ENCODE measurements around the gene SPATC1L. TPM values are rescaled to one million over a fixed set of nuclear protein-coding genes. Genes with fewer than 3 reads are reported as not detected.
A peak's percentile ranks its signal among the peaks of the same experiment; 100 is the strongest.
"Not testable (repeated sequence)": the region's sequence is repeated elsewhere in the genome, so short reads cannot be mapped to it uniquely, and the experiment has no call there.

SPATC1L gene
- polyA plus RNA-seq (2012; ENCODE audit: insufficient read depth, insufficient read length) = 26.8 TPM

DNA sequence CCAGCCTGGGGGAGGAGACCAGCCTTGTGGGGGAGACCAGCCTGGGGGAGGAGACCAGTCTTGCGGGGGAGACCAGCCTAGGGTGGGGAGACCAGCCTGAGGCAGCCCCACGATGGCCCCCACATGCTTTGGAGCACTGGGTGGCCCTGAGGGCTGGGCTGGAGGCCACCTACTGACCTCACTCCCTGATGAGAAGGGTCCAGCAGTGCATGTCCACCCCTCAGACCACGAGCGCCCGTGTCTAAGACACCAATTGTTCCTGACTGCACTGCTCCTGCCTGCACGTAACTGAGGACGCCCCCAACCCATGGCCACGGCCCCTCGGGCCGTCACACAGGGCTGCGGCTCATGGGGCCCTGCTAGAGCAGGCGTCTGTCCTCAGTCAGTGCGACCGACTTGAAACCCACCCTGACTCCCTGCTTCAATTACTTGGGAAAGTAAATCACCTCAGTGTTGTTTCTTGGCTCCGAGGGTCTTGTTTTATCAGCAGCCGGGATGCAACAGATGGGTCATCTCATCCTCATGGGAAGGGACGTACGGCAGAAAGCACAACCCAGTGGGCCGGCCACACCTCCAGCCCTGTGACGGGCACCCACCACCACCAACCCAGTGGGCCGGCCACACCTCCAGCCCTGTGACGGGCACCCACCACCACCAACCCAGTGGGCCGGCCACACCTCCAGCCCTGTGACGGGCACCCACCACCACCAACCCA lies at the start of gene SPATC1L:
TSS of gene SPATC1L (minus strand) at position 550 of the 715 bp plus-strand sequence. CDS start 1,643 bp downstream, outside the sequence.
- H3K4me3 ChIP-seq (ENCODE audit: low read length) = peak within 1 kb of the TSS; percentile 93
- DNase-seq (ENCODE audit: low read depth, low spot score) = peak; percentile 48

DNA sequence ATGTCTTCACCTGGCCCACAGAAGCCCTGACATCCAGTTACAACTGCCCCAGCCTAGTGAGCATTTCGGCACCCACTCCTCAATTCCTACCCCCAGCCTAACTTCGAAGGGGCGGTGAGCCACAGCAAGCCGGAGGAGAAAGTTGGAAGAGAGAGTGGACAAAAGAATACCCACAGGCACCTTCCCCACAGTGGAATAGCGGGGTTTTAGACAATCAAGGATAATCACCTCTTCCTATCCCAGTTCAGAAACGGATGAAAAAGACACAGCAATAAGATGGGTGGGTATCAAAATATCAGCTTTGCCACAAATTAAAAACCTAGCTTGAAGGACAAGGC lies 45.6 kb upstream of the SPATC1L start:
- no peak for DNase-seq (ENCODE audit: low read depth, low spot score)
- H3K4me3 ChIP-seq (ENCODE audit: low read length) = peak overlapping the region; percentile 69

GRCh38 chr21:46229133-46229922 lies 45.1 kb upstream of the SPATC1L start:
- no peak for DNase-seq (ENCODE audit: low read depth, low spot score)

DNA sequence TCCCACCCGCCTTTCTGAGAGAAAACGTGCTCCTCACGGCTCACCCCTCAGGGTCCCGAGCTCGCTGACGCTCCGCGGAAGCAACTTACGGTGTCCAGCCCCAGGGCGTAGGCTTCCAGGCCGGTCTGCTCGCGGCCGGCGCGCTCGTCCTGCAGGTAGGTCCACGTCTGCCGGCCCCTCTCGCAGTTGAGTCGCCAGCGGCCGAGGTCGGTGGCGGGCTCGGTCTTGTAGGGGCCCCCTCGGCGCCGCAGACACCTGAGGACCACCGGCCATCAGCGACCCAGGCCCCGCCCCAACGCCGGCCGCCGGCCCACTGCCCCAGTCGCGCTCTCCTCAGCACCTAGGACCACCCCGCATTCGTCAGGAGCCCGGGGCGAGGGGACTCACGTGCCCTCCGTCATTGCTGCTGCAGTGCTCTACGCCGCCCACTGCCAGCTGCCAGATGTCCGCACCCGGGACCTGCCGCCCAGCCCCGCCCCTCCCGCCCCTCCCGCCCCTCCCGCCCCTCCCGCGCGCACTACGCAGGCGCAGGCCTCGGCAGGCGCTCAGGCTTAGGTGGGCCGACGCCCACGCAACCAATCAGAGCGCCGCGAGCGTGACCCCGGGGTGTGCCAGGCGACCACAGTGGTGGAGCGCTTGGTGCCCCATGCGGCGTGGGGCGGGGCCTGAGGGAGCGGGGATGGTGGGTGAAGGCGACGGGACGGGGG lies 44.2 kb upstream of the SPATC1L start, which contains the start of gene LSS:
TSS of gene LSS (minus strand) at position 430 of the 707 bp plus-strand sequence. CDS start at position 401, 29 bp downstream.
- H3K4me3 ChIP-seq (ENCODE audit: low read length) = peak within 1 kb of the TSS; percentile 80
- peak; percentile 97 for DNase-seq (ENCODE audit: low read depth, low spot score)

More at GRCh38 chr21:46229133-46229922, 45.1 kb upstream of the SPATC1L start:
- H3K4me3 ChIP-seq (ENCODE audit: low read length) = peak overlapping the region; percentile 69

DNA sequence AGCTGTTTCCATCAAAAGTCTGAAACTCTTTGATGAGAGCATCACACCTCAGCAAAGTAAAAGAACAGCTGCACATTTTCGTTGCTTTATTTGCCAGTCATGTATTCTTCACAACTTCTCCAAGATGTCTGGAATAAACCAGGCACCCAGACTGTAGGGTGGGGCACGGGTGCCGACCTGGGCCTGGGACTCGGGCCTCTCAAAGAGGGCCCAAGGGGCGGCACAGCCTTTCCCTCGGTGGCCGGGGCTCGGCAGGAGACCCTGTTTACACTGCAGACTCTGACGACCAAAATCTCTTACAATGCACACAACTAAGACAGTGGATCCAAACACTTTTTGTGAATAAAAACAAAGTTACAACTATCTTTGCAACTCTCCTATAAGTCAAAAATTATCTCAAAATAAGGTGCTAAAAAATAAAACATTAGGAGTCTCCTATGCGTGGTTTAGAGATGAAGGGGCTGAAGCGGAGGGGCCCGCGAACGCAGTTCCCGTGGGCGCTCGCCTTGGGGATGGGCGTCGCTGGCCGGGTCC lies 43.6 kb upstream of the SPATC1L start:
- peak overlapping the region; percentile 80 for H3K4me3 ChIP-seq (ENCODE audit: low read length)
- no peak for DNase-seq (ENCODE audit: low read depth, low spot score)

DNA sequence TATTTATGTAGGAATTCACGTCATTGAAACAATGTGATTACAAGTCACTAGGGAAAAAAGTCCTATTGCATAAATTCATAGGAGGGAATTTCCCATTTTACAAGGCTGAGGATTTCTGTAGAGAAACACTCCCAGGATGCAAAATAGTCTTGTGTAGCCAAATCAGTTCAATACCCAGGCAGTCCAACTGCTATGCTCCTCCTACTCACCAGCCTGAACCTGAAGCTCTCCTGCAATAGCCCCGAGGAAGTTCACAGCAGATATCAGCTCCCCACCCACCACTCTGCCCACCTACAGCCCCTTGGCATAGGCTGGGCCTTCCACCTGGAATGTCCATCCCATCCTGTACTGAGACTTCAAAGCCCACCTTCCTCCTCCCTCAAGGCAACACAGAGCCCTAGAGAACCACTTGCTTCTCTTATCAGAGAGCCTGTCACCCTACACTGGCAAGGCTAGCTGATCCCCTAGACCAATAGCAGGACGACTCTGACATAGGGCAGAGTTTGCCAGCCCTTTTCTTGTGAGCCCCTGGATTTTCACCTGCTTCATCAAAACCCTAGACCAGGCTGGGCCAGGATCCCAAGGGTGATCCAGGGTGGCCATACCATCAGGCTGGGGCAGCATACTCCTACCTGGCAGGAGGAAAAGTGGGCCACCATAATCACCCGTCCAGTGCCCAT lies 42.8 kb upstream of the SPATC1L start:
- H3K4me3 ChIP-seq (ENCODE audit: low read length) = peak overlapping the region; percentile 80
- DNase-seq (ENCODE audit: low read depth, low spot score) = no peak

DNA sequence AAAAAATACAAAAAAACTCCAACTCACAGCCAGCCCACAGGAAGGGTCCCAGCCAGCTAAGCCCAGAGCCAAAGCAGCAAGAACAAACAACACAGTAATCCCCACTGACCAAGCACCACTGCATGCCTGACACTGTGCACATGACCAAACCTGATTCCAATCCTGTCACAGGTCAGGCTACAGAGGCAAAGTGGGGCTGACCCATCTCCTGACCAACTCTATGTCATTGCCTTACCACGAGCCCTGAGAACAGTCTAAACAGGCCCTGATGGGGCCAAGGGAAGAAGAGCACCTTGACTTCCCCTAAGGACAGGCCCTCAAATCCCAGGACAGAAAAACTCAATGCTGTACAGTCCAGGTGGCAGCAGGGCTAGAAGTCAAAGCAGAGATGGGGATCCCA lies 41.9 kb upstream of the SPATC1L start:
- H3K4me3 ChIP-seq (ENCODE audit: low read length) = no peak overlapping the region
- DNase-seq (ENCODE audit: low read depth, low spot score) = no peak

DNA sequence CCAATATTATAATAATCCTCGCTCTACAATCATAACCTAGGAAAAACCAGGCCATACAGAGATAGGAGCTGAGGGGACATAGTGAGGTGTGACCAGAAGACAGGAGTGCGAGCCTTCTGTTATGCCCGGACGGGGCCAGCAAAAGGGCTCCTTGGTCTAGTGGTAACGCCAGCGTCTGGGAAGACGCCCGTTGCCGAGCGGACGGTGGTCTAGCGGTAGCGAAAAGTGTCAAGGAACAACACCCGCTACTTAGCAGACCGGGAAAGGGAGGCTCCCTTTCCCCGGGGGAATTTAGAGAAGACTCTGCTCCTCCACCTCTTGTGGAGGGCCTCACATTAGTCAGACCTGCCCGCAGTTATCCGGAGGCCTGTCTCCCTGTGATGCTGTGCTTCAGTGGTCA lies 39.4 kb upstream of the SPATC1L start:
- H3K4me3 ChIP-seq (ENCODE audit: low read length); DNase-seq (ENCODE audit: low read depth, low spot score): not testable (repeated sequence)

DNA sequence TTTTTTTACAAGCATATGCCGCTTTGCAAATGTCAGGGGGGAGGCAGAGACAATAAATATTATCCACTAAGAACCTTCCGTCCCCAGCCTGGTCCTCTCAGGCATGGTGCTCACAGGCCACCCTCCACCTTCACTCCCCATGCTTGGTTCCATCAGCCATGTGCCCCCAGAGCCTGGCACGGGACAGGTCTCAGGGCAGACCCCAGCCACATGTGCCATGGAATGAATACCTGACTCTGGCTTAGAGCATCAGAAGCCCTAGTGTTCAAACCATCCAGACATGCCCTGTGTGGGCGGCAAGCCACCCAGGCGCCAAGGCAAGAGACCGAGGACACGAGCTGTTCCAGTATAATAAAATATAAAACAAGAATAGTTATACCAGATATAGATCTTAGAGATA lies 39.0 kb upstream of the SPATC1L start:
- no peak overlapping the region for H3K4me3 ChIP-seq (ENCODE audit: low read length)
- DNase-seq (ENCODE audit: low read depth, low spot score) = no peak

DNA sequence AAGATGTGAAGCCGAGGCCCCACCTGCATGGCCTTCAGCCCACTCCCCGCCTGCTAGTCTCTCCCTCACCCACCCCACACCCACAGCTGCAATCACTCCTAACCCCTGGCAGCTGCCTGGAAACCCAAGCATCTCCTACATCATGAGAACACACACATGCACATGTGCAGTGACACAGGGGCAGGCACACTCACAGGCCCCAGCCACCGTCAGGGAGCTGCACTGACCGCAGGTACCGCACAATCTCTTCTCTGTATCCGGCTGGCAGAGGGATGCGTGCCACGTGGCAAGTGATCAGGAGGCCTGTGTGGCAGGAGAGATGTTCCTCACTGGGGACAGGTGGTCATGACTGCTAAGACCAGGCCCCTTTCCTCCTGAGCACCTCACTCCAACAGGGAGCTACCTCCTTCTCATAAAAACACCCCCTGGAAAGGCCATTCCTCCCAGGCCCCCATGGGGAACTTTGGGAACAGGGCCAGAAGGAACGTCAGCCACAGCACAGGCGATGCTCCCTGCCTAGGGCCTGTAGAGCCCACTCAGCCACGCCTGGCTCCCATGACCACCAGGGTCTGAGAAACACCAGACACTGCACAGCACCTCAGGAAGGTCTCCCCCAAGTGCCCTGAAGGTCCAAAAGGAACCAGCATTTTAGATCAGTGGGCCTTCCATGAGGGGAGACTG lies 38.3 kb upstream of the SPATC1L start:
- H3K4me3 ChIP-seq (ENCODE audit: low read length) = no peak overlapping the region
- DNase-seq (ENCODE audit: low read depth, low spot score) = no peak

DNA sequence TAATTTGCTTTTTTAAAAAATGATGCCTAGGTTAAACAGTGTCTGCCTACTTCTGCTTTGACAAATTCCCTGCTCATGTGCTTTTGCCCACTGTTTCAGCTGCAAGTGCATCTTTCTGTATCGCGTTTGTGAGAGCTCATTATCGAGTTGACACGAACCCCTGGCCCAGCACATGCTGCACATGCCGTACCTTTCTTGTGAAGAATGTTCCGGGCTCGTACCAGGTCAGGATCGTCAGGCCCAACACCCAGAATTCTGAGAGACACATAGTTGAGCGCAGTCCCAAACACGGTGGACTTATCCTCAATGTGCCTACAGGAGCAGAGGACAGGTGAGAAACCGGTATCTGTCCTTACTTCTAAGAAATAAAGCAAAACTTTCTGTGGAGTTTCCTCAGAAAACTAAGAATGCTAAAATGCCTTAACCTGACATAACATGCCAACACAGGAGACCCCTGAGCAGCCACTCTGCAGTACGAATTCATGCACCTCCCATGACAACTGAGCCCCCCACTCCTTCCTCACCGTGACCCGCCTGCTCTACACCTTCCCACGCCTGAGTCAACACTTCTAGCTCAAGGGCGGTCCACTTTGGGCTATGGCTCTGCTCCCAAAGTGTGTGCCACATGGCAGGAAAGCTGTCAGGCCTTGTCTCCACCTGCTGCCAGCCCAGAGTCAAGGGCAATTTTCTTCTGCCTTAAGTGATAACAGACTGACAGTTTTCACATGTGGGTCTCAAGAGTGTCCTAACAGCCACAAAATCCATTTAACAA lies 37.6 kb upstream of the SPATC1L start:
- H3K4me3 ChIP-seq (ENCODE audit: low read length) = no peak overlapping the region
- DNase-seq (ENCODE audit: low read depth, low spot score) = no peak

DNA sequence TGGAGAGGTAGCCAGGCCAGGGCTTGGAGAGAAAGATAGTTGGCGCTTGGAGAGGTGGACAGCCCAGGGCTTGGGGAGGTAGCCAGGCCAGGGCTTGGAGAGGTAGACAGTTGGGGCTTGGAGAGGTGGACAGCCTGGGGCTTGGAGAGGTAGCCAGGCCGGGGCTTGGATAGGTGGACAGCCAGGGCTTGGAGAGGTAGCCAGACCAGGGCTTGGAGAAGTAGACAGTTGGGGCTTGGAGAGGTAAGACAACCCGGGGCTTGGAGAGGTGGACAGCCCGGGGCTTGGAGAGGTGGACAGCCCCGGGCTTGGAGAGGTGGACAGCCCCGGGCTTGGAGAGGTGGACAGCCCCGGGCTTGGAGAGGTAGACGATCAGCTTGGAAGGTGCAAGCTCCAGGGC lies 36.6 kb upstream of the SPATC1L start:
- H3K4me3 ChIP-seq (ENCODE audit: low read length) = no peak overlapping the region
- DNase-seq (ENCODE audit: low read depth, low spot score) = no peak

DNA sequence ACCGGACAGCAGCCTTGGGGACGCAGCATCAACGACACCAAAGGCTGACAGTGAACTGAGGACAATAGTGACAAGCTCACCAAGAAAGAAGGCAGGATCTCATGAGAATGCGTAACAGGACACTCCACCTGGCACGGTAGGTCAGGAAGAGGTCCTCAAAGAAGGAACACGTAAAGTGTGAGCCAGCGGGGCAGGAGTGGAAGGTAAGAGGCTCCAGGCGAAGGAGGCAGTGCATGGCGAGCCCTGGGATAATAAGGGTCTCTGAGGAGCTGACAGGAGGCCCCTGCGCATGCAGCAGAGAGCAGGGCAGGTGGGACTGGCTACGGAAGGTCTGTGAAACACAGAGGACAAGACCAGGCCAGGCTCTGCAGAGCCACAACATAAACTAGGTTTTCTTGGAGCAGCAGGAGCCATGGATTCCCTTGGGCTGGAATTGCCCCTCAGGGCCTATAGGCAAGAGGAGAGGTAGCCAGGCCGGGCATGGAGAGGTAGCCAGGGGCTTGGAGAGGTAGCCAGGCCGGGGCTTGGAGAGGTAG lies 36.1 kb upstream of the SPATC1L start:
- no peak for DNase-seq (ENCODE audit: low read depth, low spot score)
- H3K4me3 ChIP-seq (ENCODE audit: low read length) = no peak overlapping the region

DNA sequence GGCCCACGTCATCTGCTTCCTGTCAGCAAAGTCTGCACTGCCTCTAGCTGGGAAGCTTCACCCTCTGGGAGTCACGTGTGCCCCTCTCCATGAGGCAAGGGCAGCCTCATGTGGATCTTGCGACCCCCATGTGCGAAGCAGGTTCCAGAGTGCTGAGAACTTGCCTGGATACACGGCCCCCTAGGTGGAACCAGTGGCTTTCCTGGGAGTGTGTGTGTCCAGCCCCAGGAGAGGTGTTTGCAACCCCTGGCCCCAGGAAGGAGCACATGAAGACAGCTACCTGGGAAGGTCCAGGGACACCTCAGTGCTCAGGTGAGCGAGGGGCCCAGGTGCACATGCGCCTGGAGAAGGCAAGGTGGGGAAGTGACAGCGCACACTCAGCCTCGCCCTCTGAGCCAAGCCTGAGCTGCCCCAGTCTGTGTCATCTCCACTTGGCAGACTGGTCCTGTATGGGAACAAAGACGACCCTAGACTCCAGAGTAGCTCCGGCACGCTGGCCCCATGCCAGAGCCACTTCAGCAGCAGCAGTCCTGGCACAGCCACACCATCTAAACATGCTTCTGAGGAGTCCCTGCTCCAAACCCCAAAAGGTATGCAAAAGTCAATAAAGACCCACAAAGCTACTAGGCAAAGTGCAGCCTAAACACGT lies 35.5 kb upstream of the SPATC1L start:
- DNase-seq (ENCODE audit: low read depth, low spot score) = no peak
- no peak overlapping the region for H3K4me3 ChIP-seq (ENCODE audit: low read length)

DNA sequence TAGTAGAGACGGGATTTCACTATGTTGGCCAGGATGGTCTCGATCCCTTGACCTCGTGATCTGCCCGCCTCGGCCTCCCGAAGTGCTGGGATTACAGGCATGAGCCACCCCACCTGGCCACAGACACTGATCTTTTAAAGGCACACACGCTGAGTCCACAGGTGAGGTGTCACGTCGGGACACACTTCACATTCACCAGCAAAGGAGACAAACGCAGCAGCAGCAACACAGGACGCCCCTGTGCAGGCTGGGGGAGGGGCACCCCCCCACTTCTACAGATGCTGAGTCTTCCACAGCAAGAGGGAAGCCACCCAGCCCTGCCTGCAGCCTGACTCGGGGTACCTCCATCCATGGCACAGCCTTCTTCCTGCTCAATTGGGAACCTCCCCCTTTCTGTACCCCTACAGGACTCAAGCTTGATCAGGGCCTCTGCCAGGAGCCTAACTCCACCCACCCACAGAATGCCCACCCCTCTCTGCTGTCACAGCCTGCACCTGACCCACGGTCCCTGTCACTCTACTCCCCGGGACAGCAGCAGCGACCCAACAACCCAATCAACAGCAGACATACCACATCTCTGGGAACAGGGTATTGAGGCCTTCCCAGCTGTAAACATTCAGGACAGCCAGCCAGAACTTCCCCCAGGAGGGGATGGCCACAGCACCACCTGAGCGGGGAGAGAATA lies 34.8 kb upstream of the SPATC1L start:
- H3K4me3 ChIP-seq (ENCODE audit: low read length) = no peak overlapping the region
- DNase-seq (ENCODE audit: low read depth, low spot score) = no peak

- H3K4me3 ChIP-seq (ENCODE audit: low read length) = no peak overlapping the region
- DNase-seq (ENCODE audit: low read depth, low spot score) = no peak
Observed at GRCh38 chr21:46217511-46218196, 33.4 kb upstream of the SPATC1L start.

Measured in Jurkat, Clone E6-1 (cell line).